Endodermal cell (in vitro differentiated cells): ENCODE results near the gene CES4A. TPM values are rescaled to one million over a fixed set of nuclear protein-coding genes. Genes with fewer than 3 reads are reported as not detected.

Experiments
- DNase-seq: peaks from one replicate; pipeline ENCODE4 v3.0.0-alpha.2; 2017
- H3K27ac ChIP-seq: 2 replicates; pipeline ENCODE4 v1.5.1; 2013; ENCODE audit warnings: mild to moderate bottlenecking, low read depth, low read length, moderate library complexity
- H3K27me3 ChIP-seq: 2 replicates; pipeline ENCODE4 v1.6.1; 2013; ENCODE audit warnings: mild to moderate bottlenecking, low read length, moderate library complexity; ENCODE audit not compliant: insufficient read depth, control insufficient read depth, poor library complexity, severe bottlenecking
- H3K36me3 ChIP-seq: 2 replicates; pipeline ENCODE4 v1.7.0; 2013; ENCODE audit warnings: mild to moderate bottlenecking, low read length, moderate library complexity; ENCODE audit not compliant: control insufficient read depth, insufficient read depth
- H3K4me1 ChIP-seq: one replicate; pipeline ENCODE4 v1.7.0; 2013; ENCODE audit warnings: low read length; ENCODE audit not compliant: control insufficient read depth, insufficient read depth
- H3K4me3 ChIP-seq: 2 replicates; pipeline ENCODE4 v1.5.1; 2013; ENCODE audit warnings: mild to moderate bottlenecking, low read length, moderate library complexity
- H3K9ac ChIP-seq: 2 replicates; pipeline ENCODE4 v1.6.1; 2013; ENCODE audit warnings: mild to moderate bottlenecking, low read length, moderate library complexity; ENCODE audit not compliant: poor library complexity, severe bottlenecking; ENCODE audit errors: extremely low read depth
- H3K9me3 ChIP-seq: 2 replicates; pipeline ENCODE4 v1.6.1; 2013; ENCODE audit warnings: mild to moderate bottlenecking, low read length, moderate library complexity; ENCODE audit not compliant: control insufficient read depth
- H3K27ac Mint-ChIP-seq: 2 replicates; pipeline ENCODE4 v1.8.0; 2020; ENCODE audit warnings: mixed read lengths
- H3K27me3 Mint-ChIP-seq: 2 replicates; pipeline ENCODE4 v1.8.0; 2021; ENCODE audit warnings: mild to moderate bottlenecking, mixed read lengths; ENCODE audit not compliant: insufficient read depth
- H3K36me3 Mint-ChIP-seq: 2 replicates; pipeline ENCODE4 v1.8.0; 2020; ENCODE audit warnings: low read depth, mixed read lengths
- H3K4me1 Mint-ChIP-seq: 2 replicates; pipeline ENCODE4 v1.8.0; 2020; ENCODE audit warnings: mixed read lengths
- H3K4me3 Mint-ChIP-seq: 2 replicates; pipeline ENCODE4 v1.8.0; 2020; ENCODE audit warnings: mild to moderate bottlenecking, moderate library complexity, mixed read lengths
- H3K9me3 Mint-ChIP-seq: 2 replicates; pipeline ENCODE4 v1.8.0; 2020; ENCODE audit warnings: mild to moderate bottlenecking, mixed read lengths
- CTCF ChIP-seq: fragments of 200-600 bp; sonication (generic); conservative IDR thresholded peaks from 2 replicates; pipeline ENCODE4 v1.5.0; 2021; ENCODE audit warnings: antibody characterized with exemption, mild to moderate bottlenecking
- WGBS, 2 experiments: methylation state at CpG; one replicate each; pipeline versions ENCODE4 v1.1.5 to v1.1.7; 2013; ENCODE audit warnings: missing lambda C conversion rate in 2 of 2, mixed read lengths in 1 of 2; ENCODE audit not compliant: insufficient coverage in 1 of 2, insufficient read length in 1 of 2; 5-methylcytosine and 5-hydroxymethylcytosine counted together
- total RNA-seq, 2 donors: library from RNA; stranded (reverse); fragmentation: NEBNext Ultra II Directional in 1 of 2; extraction: Animal tissue kit (Norgen Biotek cat#: 25700) in 1 of 2; gene quantifications; 2 replicates in 1 of 2; 3 replicates in 1 of 2; pipeline ENCODE4 v1.2.1, GENCODE V29; 2021

The CES4A gene
- total RNA-seq, 2 donors from 2014 or later: 3.0 to 3.8 TPM

DNA sequence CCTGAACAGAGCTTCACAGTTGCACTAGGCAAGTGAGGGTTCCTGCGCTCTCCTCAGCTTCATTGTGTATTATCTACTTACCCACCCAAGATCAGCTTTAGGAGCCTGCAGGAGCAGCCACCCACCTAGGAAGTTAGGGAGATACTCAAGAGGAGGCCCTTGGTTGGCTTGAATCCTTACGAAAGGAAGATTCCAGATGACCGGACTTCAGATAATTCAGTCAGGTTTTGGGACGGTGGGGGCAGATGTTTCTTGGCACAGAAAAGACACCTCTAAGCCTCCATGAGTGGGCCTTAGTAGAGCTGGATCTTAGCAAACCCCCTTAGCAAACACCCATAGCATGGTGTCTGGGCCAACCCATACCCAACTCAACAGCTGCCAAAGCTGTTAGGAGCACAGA lies 38.2 kb downstream of the CES4A start:
- Histone ChIP-seq H3K9ac (no peak overlapping the region), H3K4me1 (peaks cover 13% of the 10 kb centered on the region), H3K36me3 (peaks cover 10% of the 10 kb centered on the region), H3K4me3 (no peak overlapping the region), H3K27ac (no peak overlapping the region), H3K9me3 (no peaks in the 10 kb centered on the region), H3K27me3 (no peaks in the 10 kb centered on the region)
- DNase-seq: no peak
- peaks cover 30% of the 10 kb centered on the region for H3K4me1 Mint-ChIP-seq
- H3K27ac Mint-ChIP-seq: no peak overlapping the region
- H3K9me3 Mint-ChIP-seq: no peaks in the 10 kb centered on the region
- H3K4me3 Mint-ChIP-seq: no peak overlapping the region
- H3K27me3 Mint-ChIP-seq: no peaks in the 10 kb centered on the region
- peaks cover 9% of the 10 kb centered on the region for H3K36me3 Mint-ChIP-seq
- no peak for TF ChIP-seq CTCF
- 97 to 100% methylated on average over 3 to 4 of the region's 4 CpGs for WGBS, 2 experiments

GRCh38 chr16:67027046-67027445 lies 38.7 kb downstream of the CES4A start:
- TF ChIP-seq CTCF: no peak
- H3K9me3 Mint-ChIP-seq: no peaks in the 10 kb centered on the region
- H3K9ac ChIP-seq: no peak overlapping the region
- peaks cover 30% of the 10 kb centered on the region for H3K4me1 Mint-ChIP-seq
- peaks cover 15% of the 10 kb centered on the region for H3K36me3 ChIP-seq
- peaks cover 13% of the 10 kb centered on the region for H3K4me1 ChIP-seq
- no peak overlapping the region for H3K4me3 ChIP-seq
- H3K27me3 Mint-ChIP-seq: no peaks in the 10 kb centered on the region
- H3K27ac Mint-ChIP-seq: no peak overlapping the region
- H3K27ac ChIP-seq: no peak overlapping the region
- no peaks in the 10 kb centered on the region for H3K27me3 ChIP-seq
- 96 to 100% methylated on average over 5 to 6 of the region's 6 CpGs for WGBS, 2 experiments
- no peaks in the 10 kb centered on the region for H3K9me3 ChIP-seq
- H3K4me3 Mint-ChIP-seq: peak overlapping the region; percentile 31
- no peak for DNase-seq
- peaks cover 13% of the 10 kb centered on the region for H3K36me3 Mint-ChIP-seq

DNA sequence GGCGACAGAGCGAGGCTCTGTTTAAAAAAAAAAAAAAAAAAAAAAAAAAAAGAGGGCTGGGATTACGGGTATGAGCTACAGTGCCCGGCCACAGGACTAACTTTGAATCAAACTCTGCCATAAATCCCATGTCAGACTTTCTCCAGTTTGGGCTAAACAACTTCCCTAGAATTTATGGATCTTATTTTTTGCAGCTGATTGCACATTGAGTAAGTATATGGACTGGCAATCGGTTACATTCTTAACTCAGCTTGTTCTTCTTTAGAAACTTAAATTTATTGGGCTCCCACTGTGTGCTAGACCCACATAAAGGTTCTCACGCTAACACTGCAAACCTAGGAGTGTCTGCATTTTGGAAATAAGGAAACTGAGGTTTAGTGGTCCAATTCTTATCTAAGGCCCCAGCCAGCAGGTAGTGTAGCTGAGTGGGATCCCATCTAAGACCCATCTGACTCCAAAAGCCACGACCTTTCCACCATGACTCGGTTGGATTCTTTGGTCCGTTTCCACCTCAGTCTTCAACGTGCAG lies 39.8 kb downstream of the CES4A start:
- H3K4me1 Mint-ChIP-seq: peaks cover 22% of the 10 kb centered on the region
- no peaks in the 10 kb centered on the region for H3K9me3 ChIP-seq
- H3K27me3 ChIP-seq: no peaks in the 10 kb centered on the region
- H3K27ac Mint-ChIP-seq: peak overlapping the region; percentile 91
- peaks cover 24% of the 10 kb centered on the region for H3K36me3 Mint-ChIP-seq
- DNase-seq: no peak
- H3K4me1 ChIP-seq: peaks cover 9% of the 10 kb centered on the region
- no peak overlapping the region for H3K27ac ChIP-seq
- no peaks in the 10 kb centered on the region for H3K9me3 Mint-ChIP-seq
- peak overlapping the region; percentile 80 for H3K4me3 Mint-ChIP-seq
- peaks cover 26% of the 10 kb centered on the region for H3K36me3 ChIP-seq
- WGBS, 2 experiments: 36 to 100% methylated on average over 2 to 7 of the region's 10 CpGs
- peak overlapping the region; percentile 85 for H3K9ac ChIP-seq
- no peaks in the 10 kb centered on the region for H3K27me3 Mint-ChIP-seq
- H3K4me3 ChIP-seq: peak overlapping the region; percentile 87
- no peak for TF ChIP-seq CTCF
